Endothelial cell (in vitro differentiated cells): ENCODE measurements around the gene OR10V1. TPM values are rescaled to one million over a fixed set of nuclear protein-coding genes. Genes with fewer than 3 reads are reported as not detected.

Source experiments
- DNase-seq: peaks from one replicate; pipeline ENCODE4 v3.0.0; 2021; ENCODE audit warnings: low spot score
- H3K27ac Mint-ChIP-seq: one replicate; pipeline ENCODE4 v1.8.0; 2021; ENCODE audit warnings: mixed read lengths, inconsistent platforms; ENCODE audit not compliant: unreplicated experiment
- H3K27me3 Mint-ChIP-seq: one replicate; pipeline ENCODE4 v1.8.0; 2021; ENCODE audit warnings: mild to moderate bottlenecking, moderate library complexity, mixed read lengths, inconsistent platforms; ENCODE audit not compliant: unreplicated experiment
- H3K36me3 Mint-ChIP-seq: one replicate; pipeline ENCODE4 v1.8.0; 2021; ENCODE audit warnings: mild to moderate bottlenecking, low read depth, mixed read lengths, inconsistent platforms; ENCODE audit not compliant: unreplicated experiment
- H3K4me1 Mint-ChIP-seq: one replicate; pipeline ENCODE4 v1.8.0; 2021; ENCODE audit warnings: mild to moderate bottlenecking, mixed read lengths, inconsistent platforms; ENCODE audit not compliant: unreplicated experiment
- H3K4me3 Mint-ChIP-seq: one replicate; pipeline ENCODE4 v1.8.0; 2021; ENCODE audit warnings: mild to moderate bottlenecking, mixed read lengths, inconsistent platforms; ENCODE audit not compliant: unreplicated experiment
- H3K9me3 Mint-ChIP-seq: one replicate; pipeline ENCODE4 v1.8.0; 2021; ENCODE audit warnings: mixed read lengths, inconsistent platforms; ENCODE audit not compliant: unreplicated experiment
- total RNA-seq: library from RNA; stranded (reverse); fragmentation: NEBNext Ultra II Directional; extraction: Animal tissue kit (Norgen Biotek cat#: 25700); gene quantifications from one replicate; pipeline ENCODE4 v1.2.1, GENCODE V29; 2021; ENCODE audit not compliant: unreplicated experiment
- TF ChIP-seq, protein P1 (sequence below): fragments of 200-600 bp; sonication (generic); IDR thresholded peaks from one replicate; pipeline ENCODE4 v1.5.0; 2021; ENCODE audit warnings: antibody characterized with exemption; ENCODE audit not compliant: unreplicated experiment

The OR10V1 gene
- total RNA-seq, 1 donor from 2014 or later = not detected

DNA sequence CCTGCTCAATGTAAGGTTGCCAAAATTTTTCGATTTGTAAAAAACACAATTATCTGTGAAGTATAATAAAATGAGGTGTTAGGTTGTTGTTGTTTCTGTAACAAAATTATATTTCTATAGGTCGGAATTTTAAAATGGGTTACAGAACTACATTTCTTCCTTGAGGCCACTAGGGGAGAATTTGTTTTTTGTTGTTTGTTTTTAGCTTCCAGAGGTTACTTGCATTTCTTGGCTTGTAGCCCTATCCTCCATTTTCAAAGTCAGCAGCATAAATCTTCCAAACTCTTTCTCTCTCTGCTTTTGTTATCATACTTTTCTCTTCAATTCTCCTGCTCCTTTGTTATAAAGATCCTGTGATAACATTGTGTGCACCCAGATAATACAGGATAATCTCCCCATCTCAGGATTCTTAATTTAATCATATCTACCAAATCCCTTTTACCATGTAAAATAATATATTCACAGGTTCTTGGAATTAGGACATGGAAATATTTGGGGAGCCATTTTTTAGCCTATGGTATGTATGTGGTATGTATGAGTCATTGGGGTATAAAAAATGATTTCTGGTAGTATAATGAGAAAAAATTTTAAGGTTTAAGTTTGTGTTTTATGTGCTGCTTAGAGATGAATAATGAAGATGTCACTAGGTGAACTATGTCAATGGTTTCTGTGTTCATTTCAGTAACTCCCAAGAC is 35.4 kb downstream of the OR10V1 start:
- DNase-seq = no peak
- TF ChIP-seq, protein P1, sequence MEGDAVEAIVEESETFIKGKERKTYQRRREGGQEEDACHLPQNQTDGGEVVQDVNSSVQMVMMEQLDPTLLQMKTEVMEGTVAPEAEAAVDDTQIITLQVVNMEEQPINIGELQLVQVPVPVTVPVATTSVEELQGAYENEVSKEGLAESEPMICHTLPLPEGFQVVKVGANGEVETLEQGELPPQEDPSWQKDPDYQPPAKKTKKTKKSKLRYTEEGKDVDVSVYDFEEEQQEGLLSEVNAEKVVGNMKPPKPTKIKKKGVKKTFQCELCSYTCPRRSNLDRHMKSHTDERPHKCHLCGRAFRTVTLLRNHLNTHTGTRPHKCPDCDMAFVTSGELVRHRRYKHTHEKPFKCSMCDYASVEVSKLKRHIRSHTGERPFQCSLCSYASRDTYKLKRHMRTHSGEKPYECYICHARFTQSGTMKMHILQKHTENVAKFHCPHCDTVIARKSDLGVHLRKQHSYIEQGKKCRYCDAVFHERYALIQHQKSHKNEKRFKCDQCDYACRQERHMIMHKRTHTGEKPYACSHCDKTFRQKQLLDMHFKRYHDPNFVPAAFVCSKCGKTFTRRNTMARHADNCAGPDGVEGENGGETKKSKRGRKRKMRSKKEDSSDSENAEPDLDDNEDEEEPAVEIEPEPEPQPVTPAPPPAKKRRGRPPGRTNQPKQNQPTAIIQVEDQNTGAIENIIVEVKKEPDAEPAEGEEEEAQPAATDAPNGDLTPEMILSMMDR = peak; percentile 34
- no peaks in the 10 kb centered on the region for H3K27me3 Mint-ChIP-seq
- H3K36me3 Mint-ChIP-seq = no peaks in the 10 kb centered on the region
- peaks cover 11% of the 10 kb centered on the region for H3K4me1 Mint-ChIP-seq
- H3K27ac Mint-ChIP-seq = no peak overlapping the region
- no peaks in the 10 kb centered on the region for H3K9me3 Mint-ChIP-seq
- H3K4me3 Mint-ChIP-seq = no peak overlapping the region

DNA sequence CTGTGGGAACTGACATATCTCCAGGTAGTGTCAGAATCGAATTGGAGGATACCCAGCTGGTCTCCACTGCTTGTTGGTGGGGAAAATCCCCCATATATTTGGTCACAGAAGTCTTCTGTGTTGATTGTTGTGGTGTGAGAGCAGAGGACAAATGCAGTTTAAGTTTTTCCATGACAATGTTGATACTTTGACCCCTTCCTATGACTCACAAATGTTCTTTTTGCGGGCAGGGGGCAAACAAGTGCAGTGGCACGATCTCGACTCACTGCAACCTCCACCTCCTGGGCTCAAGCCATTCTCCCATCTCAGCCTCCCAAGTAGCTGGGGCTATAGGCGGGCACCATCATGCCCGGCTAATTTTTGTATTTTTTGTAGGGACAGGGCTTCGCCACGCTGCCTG is 37.4 kb downstream of the OR10V1 start:
- peaks cover 4% of the 10 kb centered on the region for H3K4me1 Mint-ChIP-seq
- H3K27me3 Mint-ChIP-seq = no peaks in the 10 kb centered on the region
- H3K27ac Mint-ChIP-seq = no peak overlapping the region
- H3K36me3 Mint-ChIP-seq = no peaks in the 10 kb centered on the region
- no peaks in the 10 kb centered on the region for H3K9me3 Mint-ChIP-seq
- no peak overlapping the region for H3K4me3 Mint-ChIP-seq
- TF ChIP-seq, protein P1 = no peak
- DNase-seq = no peak

DNA sequence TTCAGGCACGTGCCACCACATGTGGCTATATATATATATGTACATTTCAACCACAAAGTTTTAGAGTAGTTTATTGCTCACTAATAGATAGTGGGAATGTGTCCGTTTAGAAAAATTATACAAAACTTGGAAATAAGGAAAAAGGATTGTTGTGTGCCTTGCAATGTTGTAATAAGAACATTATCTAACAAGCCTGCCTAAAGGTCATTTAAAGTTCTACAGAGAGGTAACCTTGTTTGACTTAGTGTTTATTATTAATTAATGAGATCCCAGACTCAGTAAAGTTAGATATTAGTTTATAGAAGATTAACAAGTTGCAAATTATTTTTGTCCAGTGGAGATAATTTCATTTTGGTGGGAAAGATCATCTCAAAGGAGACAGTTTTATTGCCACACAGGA is 39.4 kb downstream of the OR10V1 start:
- TF ChIP-seq, protein P1 = no peak
- no peak for DNase-seq
- Mint-ChIP-seq H3K36me3 (peaks cover 7% of the 10 kb centered on the region), H3K27me3 (peaks cover 2% of the 10 kb centered on the region), H3K27ac (no peak overlapping the region), H3K4me1 (peaks cover 7% of the 10 kb centered on the region), H3K9me3 (no peaks in the 10 kb centered on the region), H3K4me3 (no peak overlapping the region)

DNA sequence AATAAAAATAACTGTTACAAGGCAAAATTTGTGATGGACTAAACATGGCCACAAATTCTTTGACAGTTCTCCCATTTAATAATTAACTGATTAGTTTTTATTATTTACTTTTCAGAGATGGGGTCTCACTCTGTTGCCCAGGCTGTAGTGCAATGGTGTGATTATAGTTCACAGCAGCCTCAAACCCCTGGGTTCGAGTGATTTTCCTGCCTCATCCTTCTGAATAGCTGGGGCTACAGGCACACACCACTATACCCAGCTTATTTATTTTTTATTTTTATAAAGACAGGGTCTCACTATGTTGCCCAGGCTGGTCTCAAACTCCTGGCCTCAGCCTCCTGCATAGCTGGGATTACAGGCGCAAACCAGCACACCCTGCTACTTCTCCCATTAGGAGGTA is 40.4 kb downstream of the OR10V1 start:
- peaks cover 7% of the 10 kb centered on the region for H3K4me1 Mint-ChIP-seq
- no peak overlapping the region for H3K27ac Mint-ChIP-seq
- TF ChIP-seq, protein P1 = no peak

DNA sequence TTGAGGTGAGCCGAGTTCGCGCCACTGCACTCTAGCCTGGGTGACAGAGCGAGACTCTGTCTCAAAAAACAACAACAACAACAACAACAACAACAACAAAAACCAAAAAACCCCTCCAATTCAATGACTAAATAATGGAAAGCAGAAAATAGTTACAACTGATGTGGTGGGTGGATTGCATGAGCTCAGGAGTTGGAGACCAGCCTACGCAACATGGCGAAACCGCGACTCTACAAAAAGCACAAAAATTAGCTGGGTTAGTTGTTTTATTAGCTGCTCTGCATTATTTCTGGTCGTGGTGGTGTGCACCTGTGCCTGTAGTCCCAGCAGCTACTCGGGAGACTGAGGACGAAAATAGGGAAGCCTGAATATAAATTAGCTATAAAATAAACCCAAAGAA is 42.2 kb downstream of the OR10V1 start:
- peaks cover 7% of the 10 kb centered on the region for H3K27me3 Mint-ChIP-seq
- no peaks in the 10 kb centered on the region for H3K9me3 Mint-ChIP-seq
- H3K4me1 Mint-ChIP-seq = peaks cover 22% of the 10 kb centered on the region
- no peak overlapping the region for H3K4me3 Mint-ChIP-seq
- peak overlapping the region; percentile 24 for H3K27ac Mint-ChIP-seq
- peaks cover 19% of the 10 kb centered on the region for H3K36me3 Mint-ChIP-seq
- no peak for DNase-seq
- TF ChIP-seq, protein P1 = no peak

More for the DNA sequence above, 40.4 kb downstream of the OR10V1 start:
- Mint-ChIP-seq H3K36me3 (peaks cover 7% of the 10 kb centered on the region), H3K27me3 (peaks cover 2% of the 10 kb centered on the region), H3K4me3 (no peak overlapping the region), H3K9me3 (no peaks in the 10 kb centered on the region)
- no peak for DNase-seq
